Esophagus muscularis mucosa (tissue), 4 donors: ENCODE data around the gene PTTG1IP.

Experiments
- CTCF ChIP-seq, 3 experiments: fragments of 200-600 bp in 2 of 3; fragments of 450-650 bp in 1 of 3; sonication (generic) in 2 of 3; IDR thresholded peaks; one replicate each; pipeline ENCODE4 v1.5.1; 2017 to 2019; ENCODE audit warnings: antibody characterized with exemption in 3 of 3, mild to moderate bottlenecking in 2 of 3, moderate library complexity in 1 of 3
- EP300 ChIP-seq: sonication (generic); formaldehyde crosslinking; IDR thresholded peaks from one replicate; pipeline ENCODE4 v1.6.1; 2017; ENCODE audit warnings: antibody characterized with exemption
- POLR2A ChIP-seq: fragments of 450-650 bp; IDR thresholded peaks from one replicate; pipeline ENCODE4 v1.6.1; 2017; ENCODE audit warnings: antibody characterized with exemption, moderate library complexity, mild to moderate bottlenecking, low read depth
- POLR2AphosphoS5 ChIP-seq, 2 donors: sonication (generic); formaldehyde crosslinking; IDR thresholded peaks; one replicate each; pipeline ENCODE4 v1.6.1; 2017; ENCODE audit warnings: antibody characterized with exemption in 2 of 2

- TF ChIP-seq EP300 = no peak
- TF ChIP-seq POLR2A = no peak
- no peak for TF ChIP-seq CTCF (IDR thresholded peaks at IDR 0.05)
- no peak for TF ChIP-seq POLR2AphosphoS5 (IDR thresholded peaks at IDR 0.05)
Measured at GRCh38 chr21:44887807-44888580, 14.5 kb upstream of the PTTG1IP start.
